Measurements from ENCODE around the gene ALMS1. TPM values are rescaled to one million over a fixed set of nuclear protein-coding genes. Genes with fewer than 3 reads are reported as not detected.

ALMS1 gene
- total and polyA plus RNA-seq, 8 donors, result 3.8 to 101 (median 16.9) TPM

GRCh38 chr2:73610111-73610510 is 224.5 kb downstream of the ALMS1 start:
- H3K4me1 ChIP-seq, result no peaks in the 10 kb centered on the region
- H3K4me3 ChIP-seq, result no peak overlapping the region
- no peaks in the 10 kb centered on the region for H3K27me3 ChIP-seq
- WGBS, 5 donors, result 84 to 94% (median 87%) methylated on average over 3 of the region's 3 CpGs
- H3K9me3 ChIP-seq, result no peaks in the 10 kb centered on the region
- DNase-seq, result no peak
- intact Hi-C loops (cut with DNase I; ENCODE audit: low total_unique reads), result no loop called here
- H3K36me3 ChIP-seq, result peaks cover 0 to 50% (median 40%) of the 10 kb centered on the region in 4 donors
- TF ChIP-seq POLR2A (IDR thresholded peaks at IDR 0.05) (no peak), POLR2AphosphoS5 (IDR thresholded peaks at IDR 0.05) (no peak), EP300 (IDR thresholded peaks at IDR 0.05) (no peak)
- no peak overlapping the region for H3K27ac ChIP-seq

- H3K4me1 ChIP-seq, result no peaks in the 10 kb centered on the region
- 66 to 98% (median 79%) methylated on average over 4 of the region's 4 CpGs for WGBS, 5 donors
Measured at GRCh38 chr2:73611193-73611592, 225.6 kb downstream of the ALMS1 start.

GRCh38 chr2:73611867-73612266 is 226.2 kb downstream of the ALMS1 start:
- Histone ChIP-seq H3K36me3 (peaks cover 0 to 51% (median 33%) of the 10 kb centered on the region in 4 donors), H3K27ac (no peak overlapping the region), H3K4me1 (no peaks in the 10 kb centered on the region), H3K27me3 (no peaks in the 10 kb centered on the region), H3K9me3 (no peaks in the 10 kb centered on the region), H3K4me3 (no peak overlapping the region)
- DNase-seq, result no peak
- intact Hi-C loops (cut with DNase I; ENCODE audit: low total_unique reads), result no loop called here
- TF ChIP-seq POLR2AphosphoS5 (IDR thresholded peaks at IDR 0.05) (no peak), POLR2A (IDR thresholded peaks at IDR 0.05) (no peak), EP300 (IDR thresholded peaks at IDR 0.05) (no peak), CTCF (IDR thresholded peaks at IDR 0.05) (no peak)
- WGBS, 5 donors, result 88 to 100% (median 94%) methylated on average over 1 of the region's 1 CpG

More at GRCh38 chr2:73611193-73611592, 225.6 kb downstream of the ALMS1 start:
- no peak for TF ChIP-seq POLR2A (IDR thresholded peaks at IDR 0.05)
- no peak for TF ChIP-seq EP300 (IDR thresholded peaks at IDR 0.05)
- no peak for TF ChIP-seq CTCF (IDR thresholded peaks at IDR 0.05)
- TF ChIP-seq POLR2AphosphoS5 (IDR thresholded peaks at IDR 0.05), result no peak
- Histone ChIP-seq H3K9me3 (no peaks in the 10 kb centered on the region), H3K4me3 (no peak overlapping the region), H3K27ac (no peak overlapping the region), H3K27me3 (no peaks in the 10 kb centered on the region), H3K36me3 (peaks cover 0 to 52% (median 38%) of the 10 kb centered on the region in 4 donors)
- DNase-seq, result no peak
- intact Hi-C loops (cut with DNase I; ENCODE audit: low total_unique reads), result no loop called here

GRCh38 chr2:73614105-73614504 is 228.5 kb downstream of the ALMS1 start:
- intact Hi-C loops (cut with DNase I; ENCODE audit: low total_unique reads), result no loop called here
- Histone ChIP-seq H3K9me3 (no peaks in the 10 kb centered on the region), H3K36me3 (peaks cover 0 to 34% (median 20%) of the 10 kb centered on the region in 4 donors), H3K27ac (no peak overlapping the region), H3K4me3 (no peak overlapping the region), H3K4me1 (no peaks in the 10 kb centered on the region), H3K27me3 (no peaks in the 10 kb centered on the region)
- no peak for TF ChIP-seq POLR2AphosphoS5 (IDR thresholded peaks at IDR 0.05)
- TF ChIP-seq POLR2A (IDR thresholded peaks at IDR 0.05), result no peak
- no peak for TF ChIP-seq CTCF (IDR thresholded peaks at IDR 0.05)
- TF ChIP-seq EP300 (IDR thresholded peaks at IDR 0.05), result no peak
- DNase-seq, result no peak
- WGBS, 5 donors, result 85 to 94% (median 93%) methylated on average over 3 of the region's 3 CpGs

GRCh38 chr2:73614997-73615396 is 229.4 kb downstream of the ALMS1 start:
- Histone ChIP-seq H3K9me3 (no peaks in the 10 kb centered on the region), H3K4me3 (no peak overlapping the region), H3K27ac (no peak overlapping the region), H3K4me1 (no peaks in the 10 kb centered on the region), H3K27me3 (no peaks in the 10 kb centered on the region), H3K36me3 (peaks cover 0 to 30% (median 13%) of the 10 kb centered on the region in 4 donors)
- intact Hi-C loops (cut with DNase I; ENCODE audit: low total_unique reads), result no loop called here
- TF ChIP-seq EP300 (IDR thresholded peaks at IDR 0.05) (no peak), CTCF (IDR thresholded peaks at IDR 0.05) (no peak), POLR2AphosphoS5 (IDR thresholded peaks at IDR 0.05) (no peak), POLR2A (IDR thresholded peaks at IDR 0.05) (no peak)
- no peak for DNase-seq
